ENCODE results near the gene CAMSAP3.

DNA sequence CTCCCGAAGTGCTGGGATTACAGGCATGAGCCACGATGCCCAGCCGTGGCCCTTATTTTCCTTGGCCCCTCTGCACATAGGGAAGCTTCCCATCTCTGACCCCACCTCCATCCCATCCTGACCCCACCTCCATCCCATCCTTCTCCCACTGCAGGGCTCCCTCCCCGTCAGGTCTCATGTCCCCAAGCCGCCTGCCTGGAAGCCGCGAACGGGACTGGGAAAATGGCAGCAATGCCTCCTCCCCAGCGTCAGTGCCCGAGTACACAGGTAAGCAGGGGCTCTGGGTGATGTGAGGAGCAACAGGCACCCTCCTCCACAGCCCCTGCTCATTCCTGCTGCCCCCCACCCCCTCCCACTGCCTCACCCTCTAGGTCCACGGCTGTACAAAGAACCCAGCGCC, 21.5 kb downstream of the CAMSAP3 start:
- TF ChIP-seq, protein P1, sequence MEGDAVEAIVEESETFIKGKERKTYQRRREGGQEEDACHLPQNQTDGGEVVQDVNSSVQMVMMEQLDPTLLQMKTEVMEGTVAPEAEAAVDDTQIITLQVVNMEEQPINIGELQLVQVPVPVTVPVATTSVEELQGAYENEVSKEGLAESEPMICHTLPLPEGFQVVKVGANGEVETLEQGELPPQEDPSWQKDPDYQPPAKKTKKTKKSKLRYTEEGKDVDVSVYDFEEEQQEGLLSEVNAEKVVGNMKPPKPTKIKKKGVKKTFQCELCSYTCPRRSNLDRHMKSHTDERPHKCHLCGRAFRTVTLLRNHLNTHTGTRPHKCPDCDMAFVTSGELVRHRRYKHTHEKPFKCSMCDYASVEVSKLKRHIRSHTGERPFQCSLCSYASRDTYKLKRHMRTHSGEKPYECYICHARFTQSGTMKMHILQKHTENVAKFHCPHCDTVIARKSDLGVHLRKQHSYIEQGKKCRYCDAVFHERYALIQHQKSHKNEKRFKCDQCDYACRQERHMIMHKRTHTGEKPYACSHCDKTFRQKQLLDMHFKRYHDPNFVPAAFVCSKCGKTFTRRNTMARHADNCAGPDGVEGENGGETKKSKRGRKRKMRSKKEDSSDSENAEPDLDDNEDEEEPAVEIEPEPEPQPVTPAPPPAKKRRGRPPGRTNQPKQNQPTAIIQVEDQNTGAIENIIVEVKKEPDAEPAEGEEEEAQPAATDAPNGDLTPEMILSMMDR (IDR thresholded peaks at IDR 0.05; ENCODE audit: poor library complexity), result no peak
- no peak for TF ChIP-seq EZH2 (IDR thresholded peaks at IDR 0.05; ENCODE audit: borderline replicate concordance)

Measured in hepatocyte (in vitro differentiated cells).